ENCODE results near the gene ATP7A.
"Not testable (repeated sequence)": the region's sequence is repeated elsewhere in the genome, so short reads cannot be mapped to it uniquely, and the experiment has no call there.

The ATP7A gene

GRCh38 chrX:77945031-77945430, 34.5 kb downstream of the ATP7A start:
- not testable (repeated sequence) for DNase-seq (ENCODE audit: extremely low read depth in 1 of 2, low read depth in 1 of 2)

GRCh38 chrX:77945910-77946545, 35.5 kb downstream of the ATP7A start:
- DNase-seq (ENCODE audit: extremely low read depth in 1 of 2, low read depth in 1 of 2), result no peak

- DNase-seq (ENCODE audit: extremely low read depth in 1 of 2, low read depth in 1 of 2), result no peak
Measured at GRCh38 chrX:77946571-77946970, 36.1 kb downstream of the ATP7A start.

GRCh38 chrX:77949840-77950239, 39.3 kb downstream of the ATP7A start:
- no peak for DNase-seq (ENCODE audit: extremely low read depth in 1 of 2, low read depth in 1 of 2)

GRCh38 chrX:77952173-77952572, 41.7 kb downstream of the ATP7A start:
- no peak for DNase-seq (ENCODE audit: extremely low read depth in 1 of 2, low read depth in 1 of 2)

- no peak for DNase-seq (ENCODE audit: extremely low read depth in 1 of 2, low read depth in 1 of 2)
Measured at GRCh38 chrX:77953302-77953701, 42.8 kb downstream of the ATP7A start.

GRCh38 chrX:77953708-77954107, 43.2 kb downstream of the ATP7A start:
- DNase-seq (ENCODE audit: extremely low read depth in 1 of 2, low read depth in 1 of 2), result no peak

GRCh38 chrX:77960567-77960966, 50.1 kb downstream of the ATP7A start:
- DNase-seq (ENCODE audit: extremely low read depth in 1 of 2, low read depth in 1 of 2), result no peak

GRCh38 chrX:77961063-77961462, 50.6 kb downstream of the ATP7A start:
- DNase-seq (ENCODE audit: extremely low read depth in 1 of 2, low read depth in 1 of 2), result no peak

GRCh38 chrX:77962068-77962902, 51.8 kb downstream of the ATP7A start:
- DNase-seq (ENCODE audit: extremely low read depth in 1 of 2, low read depth in 1 of 2), result no peak

GRCh38 chrX:77966361-77966760, 55.9 kb downstream of the ATP7A start:
- DNase-seq (ENCODE audit: extremely low read depth in 1 of 2, low read depth in 1 of 2), result no peak

GRCh38 chrX:77967631-77968030, 57.1 kb downstream of the ATP7A start:
- DNase-seq (ENCODE audit: extremely low read depth in 1 of 2, low read depth in 1 of 2), result no peak

- no peak for DNase-seq (ENCODE audit: extremely low read depth in 1 of 2, low read depth in 1 of 2)
Measured at GRCh38 chrX:77969538-77969937, 59.0 kb downstream of the ATP7A start, which contains the start of gene PGAM4. Gene PGAM4, minus strand, starts transcription at chrX:77969638. Its CDS starts 0 bp downstream, at chrX:77969638.

- DNase-seq (ENCODE audit: extremely low read depth in 1 of 2, low read depth in 1 of 2), result no peak
Measured at GRCh38 chrX:77975755-77976154, 65.3 kb downstream of the ATP7A start.

GRCh38 chrX:77977095-77977494, 66.6 kb downstream of the ATP7A start:
- no peak for DNase-seq (ENCODE audit: extremely low read depth in 1 of 2, low read depth in 1 of 2)

- no peak for DNase-seq (ENCODE audit: extremely low read depth in 1 of 2, low read depth in 1 of 2)
Measured at GRCh38 chrX:77977518-77977917, 67.0 kb downstream of the ATP7A start.

- no peak for DNase-seq (ENCODE audit: extremely low read depth in 1 of 2, low read depth in 1 of 2)
Measured at GRCh38 chrX:77979870-77980269, 69.4 kb downstream of the ATP7A start.

GRCh38 chrX:78011846-78012245, 101.4 kb downstream of the ATP7A start:
- DNase-seq (ENCODE audit: extremely low read depth in 1 of 2, low read depth in 1 of 2), result no peak

GRCh38 chrX:78019586-78020483, 109.3 kb downstream of the ATP7A start:
- DNase-seq (ENCODE audit: extremely low read depth in 1 of 2, low read depth in 1 of 2), result no peak

- DNase-seq (ENCODE audit: extremely low read depth in 1 of 2, low read depth in 1 of 2), result no peak
Measured at GRCh38 chrX:78024349-78025059, 114.0 kb downstream of the ATP7A start.

GRCh38 chrX:78027798-78028197, 117.3 kb downstream of the ATP7A start:
- no peak for DNase-seq (ENCODE audit: extremely low read depth in 1 of 2, low read depth in 1 of 2)
